Liver (tissue), 9 donors: ENCODE results near the gene PLEKHB2. TPM values are rescaled to one million over a fixed set of nuclear protein-coding genes. Genes with fewer than 3 reads are reported as not detected.

Experiments
- DNase-seq: peaks from one replicate; pipeline ENCODE4 v3.0.0-alpha.2; 2017; ENCODE audit warnings: low spot score
- H3K27ac ChIP-seq, 2 donors: one replicate each; pipeline ENCODE4 v1.7.0; 2013; ENCODE audit warnings: inconsistent platforms in 2 of 2, low read length in 2 of 2, control low read depth in 1 of 2, low read depth in 1 of 2, mild to moderate bottlenecking in 1 of 2
- H3K27me3 ChIP-seq, 4 donors: one replicate each; pipeline versions ENCODE4 v1.6.1 to v1.7.0; 2013; ENCODE audit warnings: low read length in 3 of 4, inconsistent platforms in 1 of 4, mild to moderate bottlenecking in 1 of 4, moderate library complexity in 1 of 4; ENCODE audit not compliant: control insufficient read depth in 4 of 4, insufficient read depth in 4 of 4
- H3K36me3 ChIP-seq, 4 donors: one replicate each; pipeline versions ENCODE4 v1.6.1 to v1.7.0; 2013; ENCODE audit warnings: low read length in 3 of 4, mild to moderate bottlenecking in 3 of 4, low read depth in 1 of 4, moderate library complexity in 1 of 4; ENCODE audit not compliant: control insufficient read depth in 4 of 4, insufficient read depth in 3 of 4
- H3K4me1 ChIP-seq, 4 donors: one replicate each; pipeline versions ENCODE4 v1.6.1 to v1.7.0; 2013; ENCODE audit warnings: low read length in 3 of 4, mild to moderate bottlenecking in 3 of 4, moderate library complexity in 1 of 4; ENCODE audit not compliant: control insufficient read depth in 4 of 4, insufficient read depth in 4 of 4
- H3K4me3 ChIP-seq, 3 donors: one replicate each; pipeline versions ENCODE4 v1.6.1 to v1.7.0; 2013; ENCODE audit warnings: low read length in 3 of 3, control low read depth in 1 of 3, low read depth in 1 of 3, mild to moderate bottlenecking in 1 of 3
- H3K9ac ChIP-seq, 2 donors: one replicate each; pipeline ENCODE4 v1.7.0; 2013; ENCODE audit warnings: low read length in 2 of 2, mild to moderate bottlenecking in 2 of 2, moderate library complexity in 2 of 2, control low read depth in 1 of 2, low read depth in 1 of 2
- H3K9me3 ChIP-seq, 4 donors: one replicate each; pipeline versions ENCODE4 v1.6.1 to v1.7.0; 2013; ENCODE audit warnings: low read length in 3 of 4; ENCODE audit not compliant: control insufficient read depth in 4 of 4
- EGR1 ChIP-seq, 2 donors: IDR thresholded peaks; 2 replicates each; pipeline ENCODE4 v1.6.1; 2016 to 2018; ENCODE audit warnings: antibody characterized with exemption in 2 of 2, low read depth in 2 of 2
- FOXA2 ChIP-seq: IDR thresholded peaks from 2 replicates; pipeline ENCODE4 v1.6.1; 2016; ENCODE audit warnings: antibody characterized with exemption
- HNF4A ChIP-seq, 2 donors: conservative IDR thresholded peaks; 2 replicates each; pipeline ENCODE4 v1.6.1; 2016; ENCODE audit warnings: antibody characterized with exemption in 2 of 2, mild to moderate bottlenecking in 2 of 2
- JUND ChIP-seq, 2 donors: IDR thresholded peaks; 2 replicates each; pipeline ENCODE4 v1.6.1; 2016; ENCODE audit warnings: antibody characterized with exemption in 2 of 2
- NR2F2 ChIP-seq: IDR thresholded peaks from 2 replicates; pipeline ENCODE4 v1.6.1; 2016; ENCODE audit warnings: antibody characterized with exemption
- RAD21 ChIP-seq, 2 donors: IDR thresholded peaks; 2 replicates each; pipeline ENCODE4 v1.6.1; 2016; ENCODE audit warnings: antibody characterized with exemption in 2 of 2, mild to moderate bottlenecking in 2 of 2
- RXRA ChIP-seq, 2 donors: IDR thresholded peaks; 2 replicates each; pipeline ENCODE4 v1.6.1; 2017 to 2018; ENCODE audit warnings: antibody characterized with exemption in 2 of 2, mild to moderate bottlenecking in 1 of 2
- SP1 ChIP-seq: IDR thresholded peaks from 2 replicates; pipeline ENCODE4 v1.6.1; 2018; ENCODE audit warnings: antibody characterized with exemption, mild to moderate bottlenecking
- YY1 ChIP-seq: IDR thresholded peaks from 2 replicates; pipeline ENCODE4 v1.6.1; 2016; ENCODE audit warnings: antibody characterized with exemption, mild to moderate bottlenecking
- WGBS: extraction: QIAGEN DNeasy Blood & Tissue Kit; methylation state at CpG from one replicate; pipeline ENCODE4 v1.1.7; 2013; 5-methylcytosine and 5-hydroxymethylcytosine counted together
- polyA plus RNA-seq, 2 donors: library from polyadenylated mRNA; stranded (reverse) in 1 of 2; unstranded in 1 of 2; fragments of 200-250 nt in 1 of 2; fragments of >200 nt in 1 of 2; fragmentation: Nextera tagmentation in 1 of 2; extraction: Ambion mirVana in 1 of 2; gene quantifications; one replicate each; pipeline versions ENCODE4 v1.2.1 to v1.2.3, GENCODE V29; 2013 to 2015
- total RNA-seq, 2 donors: library from RNA; depleted of rRNA; stranded (reverse); fragments of >200 nt; gene quantifications; one replicate each; pipeline ENCODE4 v1.2.3, GENCODE V29; 2014
- TF ChIP-seq, protein P1 (sequence below): IDR thresholded peaks from 2 replicates; pipeline ENCODE4 v1.6.1; 2016; ENCODE audit warnings: antibody characterized with exemption
- TF ChIP-seq, protein P2 (sequence below): IDR thresholded peaks from 2 replicates; pipeline ENCODE4 v1.6.1; 2016; ENCODE audit warnings: antibody characterized with exemption
- TF ChIP-seq, protein P3 (sequence below): IDR thresholded peaks from 2 replicates; pipeline ENCODE4 v1.6.1; 2016; ENCODE audit warnings: antibody characterized with exemption, mild to moderate bottlenecking
- TF ChIP-seq, protein P4 (sequence below): IDR thresholded peaks from 2 replicates; pipeline ENCODE4 v1.6.1; 2016; ENCODE audit warnings: antibody characterized with exemption
- donor health status: healthy.
- donor health status: healthy.
- donor health status: healthy.
- donor health status: healthy.
- donor health status: healthy.

Gene PLEKHB2
- total and polyA plus RNA-seq, 4 donors, result 8.6 to 34.9 (median 18.8) TPM

DNA sequence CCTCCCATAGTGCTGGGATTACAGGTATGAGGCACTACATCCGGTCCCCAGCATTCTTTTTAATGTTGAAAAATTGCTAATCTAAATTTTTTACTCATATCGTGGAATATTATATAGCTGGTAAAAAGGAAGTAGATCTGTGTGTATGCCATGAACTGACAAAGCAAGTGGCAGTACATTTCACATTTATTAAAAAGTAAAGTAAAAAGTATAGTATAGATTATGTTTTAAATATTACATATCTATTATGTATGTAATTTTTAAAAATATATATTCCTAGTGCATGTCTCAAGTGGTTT is 25.1 kb downstream of the PLEKHB2 start:
- H3K4me3 ChIP-seq, result no peak overlapping the region
- WGBS, result 97% methylated on average over 2 of the region's 2 CpGs
- H3K36me3 ChIP-seq, result peaks cover 18 to 64% (median 48%) of the 10 kb centered on the region in 4 donors
- H3K27me3 ChIP-seq, result no peaks in the 10 kb centered on the region
- TF ChIP-seq, protein P1, sequence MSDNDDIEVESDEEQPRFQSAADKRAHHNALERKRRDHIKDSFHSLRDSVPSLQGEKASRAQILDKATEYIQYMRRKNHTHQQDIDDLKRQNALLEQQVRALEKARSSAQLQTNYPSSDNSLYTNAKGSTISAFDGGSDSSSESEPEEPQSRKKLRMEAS, result no peak
- TF ChIP-seq, protein P2, sequence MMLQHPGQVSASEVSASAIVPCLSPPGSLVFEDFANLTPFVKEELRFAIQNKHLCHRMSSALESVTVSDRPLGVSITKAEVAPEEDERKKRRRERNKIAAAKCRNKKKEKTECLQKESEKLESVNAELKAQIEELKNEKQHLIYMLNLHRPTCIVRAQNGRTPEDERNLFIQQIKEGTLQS, result no peak
- H3K27ac ChIP-seq, result no peak overlapping the region
- H3K4me1 ChIP-seq, result no peaks in the 10 kb centered on the region
- no peaks in the 10 kb centered on the region for H3K9me3 ChIP-seq
- no peak overlapping the region for H3K9ac ChIP-seq
- DNase-seq, result no peak

DNA sequence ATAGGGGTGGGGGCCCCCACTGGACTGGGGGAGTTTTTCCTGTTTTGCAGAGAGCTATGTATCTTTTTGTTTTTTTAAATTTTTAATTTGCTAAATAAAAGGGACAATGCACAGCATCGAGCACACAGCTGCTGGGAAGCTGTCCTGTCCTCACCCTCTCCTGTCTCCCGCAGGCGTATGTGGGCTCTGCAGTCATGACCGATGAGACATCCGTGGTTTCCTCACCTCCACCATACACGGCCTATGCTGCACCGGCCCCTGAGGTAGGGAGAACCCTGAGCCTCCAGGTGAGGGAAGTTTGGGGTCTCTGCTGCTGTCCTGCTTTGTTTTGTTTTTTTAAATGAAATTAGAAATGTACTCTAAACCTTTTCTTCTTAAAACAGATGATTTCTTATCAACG is 27.6 kb downstream of the PLEKHB2 start:
- Histone ChIP-seq H3K9me3 (no peaks in the 10 kb centered on the region), H3K27ac (no peak overlapping the region), H3K4me1 (no peaks in the 10 kb centered on the region), H3K27me3 (no peaks in the 10 kb centered on the region), H3K36me3 (peaks cover 21 to 43% (median 34%) of the 10 kb centered on the region in 4 donors), H3K4me3 (no peak overlapping the region), H3K9ac (no peak overlapping the region)
- 90% methylated on average over 8 of the region's 8 CpGs for WGBS
- TF ChIP-seq EGR1 (IDR thresholded peaks at IDR 0.05; ENCODE audit: low read depth in 2 of 2), result no peak
- TF ChIP-seq SP1, result no peak
- no peak for TF ChIP-seq YY1
- TF ChIP-seq FOXA2, result no peak
- TF ChIP-seq, protein P1, result no peak
- TF ChIP-seq, protein P3, sequence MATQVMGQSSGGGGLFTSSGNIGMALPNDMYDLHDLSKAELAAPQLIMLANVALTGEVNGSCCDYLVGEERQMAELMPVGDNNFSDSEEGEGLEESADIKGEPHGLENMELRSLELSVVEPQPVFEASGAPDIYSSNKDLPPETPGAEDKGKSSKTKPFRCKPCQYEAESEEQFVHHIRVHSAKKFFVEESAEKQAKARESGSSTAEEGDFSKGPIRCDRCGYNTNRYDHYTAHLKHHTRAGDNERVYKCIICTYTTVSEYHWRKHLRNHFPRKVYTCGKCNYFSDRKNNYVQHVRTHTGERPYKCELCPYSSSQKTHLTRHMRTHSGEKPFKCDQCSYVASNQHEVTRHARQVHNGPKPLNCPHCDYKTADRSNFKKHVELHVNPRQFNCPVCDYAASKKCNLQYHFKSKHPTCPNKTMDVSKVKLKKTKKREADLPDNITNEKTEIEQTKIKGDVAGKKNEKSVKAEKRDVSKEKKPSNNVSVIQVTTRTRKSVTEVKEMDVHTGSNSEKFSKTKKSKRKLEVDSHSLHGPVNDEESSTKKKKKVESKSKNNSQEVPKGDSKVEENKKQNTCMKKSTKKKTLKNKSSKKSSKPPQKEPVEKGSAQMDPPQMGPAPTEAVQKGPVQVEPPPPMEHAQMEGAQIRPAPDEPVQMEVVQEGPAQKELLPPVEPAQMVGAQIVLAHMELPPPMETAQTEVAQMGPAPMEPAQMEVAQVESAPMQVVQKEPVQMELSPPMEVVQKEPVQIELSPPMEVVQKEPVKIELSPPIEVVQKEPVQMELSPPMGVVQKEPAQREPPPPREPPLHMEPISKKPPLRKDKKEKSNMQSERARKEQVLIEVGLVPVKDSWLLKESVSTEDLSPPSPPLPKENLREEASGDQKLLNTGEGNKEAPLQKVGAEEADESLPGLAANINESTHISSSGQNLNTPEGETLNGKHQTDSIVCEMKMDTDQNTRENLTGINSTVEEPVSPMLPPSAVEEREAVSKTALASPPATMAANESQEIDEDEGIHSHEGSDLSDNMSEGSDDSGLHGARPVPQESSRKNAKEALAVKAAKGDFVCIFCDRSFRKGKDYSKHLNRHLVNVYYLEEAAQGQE, result no peak
- TF ChIP-seq, protein P4, sequence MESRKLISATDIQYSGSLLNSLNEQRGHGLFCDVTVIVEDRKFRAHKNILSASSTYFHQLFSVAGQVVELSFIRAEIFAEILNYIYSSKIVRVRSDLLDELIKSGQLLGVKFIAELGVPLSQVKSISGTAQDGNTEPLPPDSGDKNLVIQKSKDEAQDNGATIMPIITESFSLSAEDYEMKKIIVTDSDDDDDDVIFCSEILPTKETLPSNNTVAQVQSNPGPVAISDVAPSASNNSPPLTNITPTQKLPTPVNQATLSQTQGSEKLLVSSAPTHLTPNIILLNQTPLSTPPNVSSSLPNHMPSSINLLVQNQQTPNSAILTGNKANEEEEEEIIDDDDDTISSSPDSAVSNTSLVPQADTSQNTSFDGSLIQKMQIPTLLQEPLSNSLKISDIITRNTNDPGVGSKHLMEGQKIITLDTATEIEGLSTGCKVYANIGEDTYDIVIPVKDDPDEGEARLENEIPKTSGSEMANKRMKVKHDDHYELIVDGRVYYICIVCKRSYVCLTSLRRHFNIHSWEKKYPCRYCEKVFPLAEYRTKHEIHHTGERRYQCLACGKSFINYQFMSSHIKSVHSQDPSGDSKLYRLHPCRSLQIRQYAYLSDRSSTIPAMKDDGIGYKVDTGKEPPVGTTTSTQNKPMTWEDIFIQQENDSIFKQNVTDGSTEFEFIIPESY, result no peak
- TF ChIP-seq JUND (IDR thresholded peaks at IDR 0.05), result no peak
- TF ChIP-seq, protein P2, result no peak
- TF ChIP-seq NR2F2, result no peak
- no peak for TF ChIP-seq HNF4A (conservative IDR thresholded peaks at IDR 0.05)
- no peak for TF ChIP-seq RXRA (IDR thresholded peaks at IDR 0.05)
- TF ChIP-seq RAD21 (IDR thresholded peaks at IDR 0.05), result no peak
- no peak for DNase-seq
